Measurements from ENCODE around the gene TNFSF18. TPM values are rescaled to one million over a fixed set of nuclear protein-coding genes. Genes with fewer than 3 reads are reported as not detected.

Gene TNFSF18
- total RNA-seq, 4 donors from 2014 or later: 0.17 TPM; not detected in 3

DNA sequence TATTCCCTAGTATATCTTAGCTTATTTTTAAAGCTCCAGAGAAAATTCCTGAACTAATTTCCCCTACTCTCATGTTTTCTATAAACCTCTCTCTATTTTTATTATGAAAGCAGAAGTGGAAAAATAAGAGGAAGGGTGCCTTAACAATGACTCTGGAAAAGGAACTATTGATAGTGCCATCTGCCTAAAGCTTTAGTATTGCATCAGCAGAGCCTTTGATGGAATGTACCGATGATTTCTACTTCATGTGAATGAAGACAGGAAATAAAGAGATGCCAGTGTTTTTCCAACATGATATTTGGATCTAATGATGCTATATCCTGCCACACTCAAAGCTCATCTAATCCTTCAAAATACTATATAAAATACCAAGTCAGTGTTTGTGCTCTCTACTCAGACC is 35.1 kb downstream of the TNFSF18 start:
- TF ChIP-seq, protein P1, sequence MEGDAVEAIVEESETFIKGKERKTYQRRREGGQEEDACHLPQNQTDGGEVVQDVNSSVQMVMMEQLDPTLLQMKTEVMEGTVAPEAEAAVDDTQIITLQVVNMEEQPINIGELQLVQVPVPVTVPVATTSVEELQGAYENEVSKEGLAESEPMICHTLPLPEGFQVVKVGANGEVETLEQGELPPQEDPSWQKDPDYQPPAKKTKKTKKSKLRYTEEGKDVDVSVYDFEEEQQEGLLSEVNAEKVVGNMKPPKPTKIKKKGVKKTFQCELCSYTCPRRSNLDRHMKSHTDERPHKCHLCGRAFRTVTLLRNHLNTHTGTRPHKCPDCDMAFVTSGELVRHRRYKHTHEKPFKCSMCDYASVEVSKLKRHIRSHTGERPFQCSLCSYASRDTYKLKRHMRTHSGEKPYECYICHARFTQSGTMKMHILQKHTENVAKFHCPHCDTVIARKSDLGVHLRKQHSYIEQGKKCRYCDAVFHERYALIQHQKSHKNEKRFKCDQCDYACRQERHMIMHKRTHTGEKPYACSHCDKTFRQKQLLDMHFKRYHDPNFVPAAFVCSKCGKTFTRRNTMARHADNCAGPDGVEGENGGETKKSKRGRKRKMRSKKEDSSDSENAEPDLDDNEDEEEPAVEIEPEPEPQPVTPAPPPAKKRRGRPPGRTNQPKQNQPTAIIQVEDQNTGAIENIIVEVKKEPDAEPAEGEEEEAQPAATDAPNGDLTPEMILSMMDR (IDR thresholded peaks at IDR 0.05; ENCODE audit: low read depth): no peak

DNA sequence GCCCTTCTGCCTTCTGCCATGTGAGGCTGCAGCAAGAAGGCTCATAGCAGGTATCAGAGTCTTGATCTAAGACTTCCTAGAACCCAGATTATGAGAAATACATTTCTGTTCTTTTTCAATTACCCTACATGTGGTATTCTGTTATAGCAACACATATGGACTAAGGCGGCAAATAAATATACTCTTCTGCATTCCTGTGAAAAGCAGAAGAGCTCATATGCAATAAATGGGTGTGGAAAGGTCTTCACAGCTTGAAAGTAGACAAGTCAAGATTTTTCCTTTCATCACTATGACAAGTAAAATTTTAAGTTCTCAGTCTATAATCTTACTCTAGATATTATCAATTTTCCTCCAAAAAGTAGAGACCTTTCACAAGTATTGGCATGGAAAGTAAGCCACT is 36.6 kb downstream of the TNFSF18 start:
- TF ChIP-seq, protein P1 (IDR thresholded peaks at IDR 0.05; ENCODE audit: low read depth): no peak

DNA sequence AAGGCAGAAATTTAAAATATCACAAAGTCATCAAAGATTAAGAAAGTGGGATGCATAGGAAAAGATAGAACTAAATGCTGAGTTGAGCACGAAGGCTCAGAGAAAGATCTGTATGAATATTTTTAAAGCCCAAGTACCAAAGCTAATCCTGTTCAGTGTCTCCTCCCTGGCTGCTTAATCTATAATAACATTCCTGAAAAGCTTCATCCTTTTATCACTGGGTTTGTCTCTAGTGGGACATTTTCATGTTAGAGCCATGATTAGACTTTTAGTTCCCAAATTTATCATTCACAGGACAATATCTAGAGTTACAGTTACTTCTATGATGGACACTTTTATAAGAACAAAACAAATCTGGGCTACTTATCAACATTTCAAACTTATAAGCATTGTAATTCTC is 38.6 kb downstream of the TNFSF18 start:
- TF ChIP-seq, protein P1 (IDR thresholded peaks at IDR 0.05; ENCODE audit: low read depth): no peak

DNA sequence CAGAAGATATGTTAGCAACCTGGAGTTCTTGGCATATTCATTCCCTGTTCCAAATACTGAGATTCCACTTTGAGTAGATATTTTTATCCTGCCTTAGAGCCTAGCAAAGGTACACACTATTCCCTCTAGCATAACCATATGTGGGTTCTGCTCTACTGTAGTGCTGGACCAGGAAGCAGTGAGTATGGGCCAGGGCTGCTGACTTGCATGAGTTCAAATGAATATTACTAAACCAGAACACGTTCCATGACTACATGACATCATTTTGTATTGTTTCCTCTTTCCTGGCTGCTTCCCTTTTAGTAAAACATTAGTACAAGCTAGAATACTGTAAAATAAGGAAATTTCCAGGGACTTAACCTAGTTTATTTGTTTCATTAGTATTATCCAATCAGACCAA is 41.1 kb downstream of the TNFSF18 start:
- TF ChIP-seq, protein P1 (IDR thresholded peaks at IDR 0.05; ENCODE audit: low read depth): no peak

DNA sequence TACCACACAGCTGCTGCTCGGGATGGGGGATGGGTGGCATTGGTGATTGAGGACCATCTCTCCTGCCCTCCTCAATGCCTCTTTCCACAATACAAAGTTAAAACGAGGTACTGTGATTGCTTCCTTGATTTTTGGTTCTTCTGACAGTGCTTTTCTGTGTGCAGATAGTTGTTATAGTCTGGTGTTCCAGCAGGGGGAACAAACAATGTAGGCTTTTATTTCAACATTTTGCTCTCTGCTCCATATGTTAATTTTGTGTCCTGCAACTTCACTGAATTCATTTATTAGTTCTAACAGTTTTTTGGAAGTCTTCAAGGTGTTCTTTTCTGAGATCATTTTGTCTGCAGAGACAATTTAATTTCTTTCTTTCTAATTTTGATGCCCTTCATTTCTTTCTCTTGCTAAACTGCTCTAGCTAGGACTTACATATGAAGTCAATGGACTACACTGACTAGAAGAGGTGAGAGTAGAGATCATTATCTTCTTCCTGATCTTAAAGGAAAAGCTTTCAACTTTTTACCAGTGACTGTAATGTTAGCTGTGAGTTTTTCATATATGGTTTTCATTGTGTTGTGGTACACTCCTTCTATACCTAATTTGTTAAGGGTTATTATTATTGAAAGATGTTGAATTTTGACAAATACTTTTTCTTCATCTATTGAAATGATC is 45.4 kb downstream of the TNFSF18 start:
- TF ChIP-seq, protein P1 (IDR thresholded peaks at IDR 0.05; ENCODE audit: low read depth): no peak

GRCh38 chr1:173002891-173003838 is 47.6 kb downstream of the TNFSF18 start:
- TF ChIP-seq, protein P1 (IDR thresholded peaks at IDR 0.05; ENCODE audit: low read depth): no peak

- TF ChIP-seq, protein P1 (IDR thresholded peaks at IDR 0.05; ENCODE audit: low read depth): no peak
Measured at GRCh38 chr1:172999349-172999748, 51.4 kb downstream of the TNFSF18 start.

Data from subcutaneous adipose tissue (tissue), 4 donors.